Measurements from ENCODE around the gene CLHC1.

- TF ChIP-seq ZNF140 (tag by site-specific recombination; IDR thresholded peaks at IDR 0.05): no peak
- TF ChIP-seq CTCF (tag by site-specific recombination; IDR thresholded peaks at IDR 0.05): no peak
- no peak for TF ChIP-seq HOXD13 (CRISPR knock-in tag; IDR thresholded peaks at IDR 0.05; ENCODE audit: borderline replicate concordance)
- no peak for TF ChIP-seq ZNF837 (tag by site-specific recombination; IDR thresholded peaks at IDR 0.05)
- no peak for TF ChIP-seq KLF10 (tag by site-specific recombination; IDR thresholded peaks at IDR 0.05)
- TF ChIP-seq PATZ1 (tag by site-specific recombination; IDR thresholded peaks at IDR 0.05): no peak
- TF ChIP-seq ZNF155 (tag by site-specific recombination; IDR thresholded peaks at IDR 0.05): no peak
- TF ChIP-seq HOXC10 (CRISPR knock-in tag; IDR thresholded peaks at IDR 0.05): no peak
Observed at GRCh38 chr2:55163274-55163721, 68.8 kb downstream of the CLHC1 start.

All from HEK293 (cell line).